Caco-2 (cell line): ENCODE measurements around the gene BORCS6. TPM values are rescaled to one million over a fixed set of nuclear protein-coding genes. Genes with fewer than 3 reads are reported as not detected.
A peak's percentile ranks its signal among the peaks of the same experiment; 100 is the strongest.

ENCODE experiments used
- BruUV-seq: library from RNA; stranded (reverse); fragments of 400-500 nt; replicated peaks from 2 replicates; lab custom pipeline; 2021; lab: Mats Ljungman, UMichigan
- CTCF ChIA-PET: fragments of 300-600 bp; sonication (Branson Sonifier 250); formaldehyde crosslinking; loops from one replicate; lab custom pipeline; 2022; ENCODE audit warnings: antibody characterized with exemption; lab: Charles Lee
- POLR2A ChIA-PET: fragments of 300-600 bp; sonication (Branson Sonifier 250); formaldehyde crosslinking; loops from one replicate; lab custom pipeline; 2022; ENCODE audit warnings: antibody characterized with exemption; lab: Charles Lee
- DNase-seq, 2 experiments: peaks; one replicate each; pipeline versions ENCODE4 v3.0.0 to v3.0.0-alpha.2; 2020 to 2022
- H3K27me3 ChIP-seq: replicated peaks from 2 replicates; pipeline ENCODE4 v1.6.0; 2011; ENCODE audit warnings: low read length; ENCODE audit not compliant: control insufficient read depth, insufficient read depth
- H3K36me3 ChIP-seq: 2 replicates; pipeline ENCODE4 v1.5.1; 2011; ENCODE audit warnings: low read length; ENCODE audit not compliant: control insufficient read depth, insufficient read depth
- H3K4me1 ChIP-seq: fragments of 250-450 bp; sonication (Bioruptor Pico); 2 replicates; pipeline ENCODE4 v1.5.1; 2020; ENCODE audit warnings: mild to moderate bottlenecking
- H3K4me3 ChIP-seq: 2 replicates; pipeline ENCODE4 v1.5.1; 2011; ENCODE audit warnings: low read depth, mild to moderate bottlenecking, control low read depth, low read length
- H3K9me3 ChIP-seq: fragments of 250-450 bp; sonication (Bioruptor Pico); 2 replicates; pipeline ENCODE4 v1.5.1; 2020; ENCODE audit warnings: mild to moderate bottlenecking, moderate library complexity
- H3K27ac Mint-ChIP-seq: one replicate; pipeline ENCODE4 v1.8.0; 2022; ENCODE audit warnings: mixed read lengths; ENCODE audit not compliant: unreplicated experiment
- H3K27me3 Mint-ChIP-seq: one replicate; pipeline ENCODE4 v1.8.0; 2022; ENCODE audit warnings: mixed read lengths; ENCODE audit not compliant: insufficient read depth, unreplicated experiment
- H3K36me3 Mint-ChIP-seq: one replicate; pipeline ENCODE4 v1.8.0; 2022; ENCODE audit warnings: mild to moderate bottlenecking, mixed read lengths; ENCODE audit not compliant: insufficient read depth, unreplicated experiment
- H3K4me1 Mint-ChIP-seq: one replicate; pipeline ENCODE4 v1.8.0; 2022; ENCODE audit warnings: low read depth, mixed read lengths; ENCODE audit not compliant: unreplicated experiment
- H3K4me3 Mint-ChIP-seq: one replicate; pipeline ENCODE4 v1.8.0; 2022; ENCODE audit warnings: mild to moderate bottlenecking, moderate library complexity, mixed read lengths; ENCODE audit not compliant: unreplicated experiment
- H3K9me3 Mint-ChIP-seq: one replicate; pipeline ENCODE4 v1.8.0; 2022; ENCODE audit warnings: mixed read lengths; ENCODE audit not compliant: unreplicated experiment
- intact Hi-C: fragments of 100-400 bp; cut with micrococcal nuclease; formaldehyde crosslinking; loops from one replicate; pipeline ENCODE4 v1.10.0; 2022; ENCODE audit not compliant: unreplicated experiment
- total RNA-seq: library from RNA; stranded (reverse); gene quantifications from 2 replicates; pipeline ENCODE4 v1.2.3, GENCODE V29; 2022
- TF ChIP-seq, protein P1 (sequence below), 2 experiments: fragments of 200-600 bp in 1 of 2; IDR thresholded peaks; 1 replicate in 1 of 2; 2 replicates in 1 of 2; pipeline versions ENCODE4 v1.5.1 to v1.8.0; 2011 to 2022; ENCODE audit warnings: antibody characterized with exemption in 1 of 2, control low read depth in 1 of 2, inconsistent platforms in 1 of 2, low read depth in 1 of 2, low read length in 1 of 2, mild to moderate bottlenecking in 1 of 2, moderate library complexity in 1 of 2; ENCODE audit not compliant: insufficient read depth in 1 of 2, severe bottlenecking in 1 of 2, unreplicated experiment in 1 of 2

BORCS6 gene
- total RNA-seq, 1 experiment from 2014 or later = 4.7 TPM

DNA sequence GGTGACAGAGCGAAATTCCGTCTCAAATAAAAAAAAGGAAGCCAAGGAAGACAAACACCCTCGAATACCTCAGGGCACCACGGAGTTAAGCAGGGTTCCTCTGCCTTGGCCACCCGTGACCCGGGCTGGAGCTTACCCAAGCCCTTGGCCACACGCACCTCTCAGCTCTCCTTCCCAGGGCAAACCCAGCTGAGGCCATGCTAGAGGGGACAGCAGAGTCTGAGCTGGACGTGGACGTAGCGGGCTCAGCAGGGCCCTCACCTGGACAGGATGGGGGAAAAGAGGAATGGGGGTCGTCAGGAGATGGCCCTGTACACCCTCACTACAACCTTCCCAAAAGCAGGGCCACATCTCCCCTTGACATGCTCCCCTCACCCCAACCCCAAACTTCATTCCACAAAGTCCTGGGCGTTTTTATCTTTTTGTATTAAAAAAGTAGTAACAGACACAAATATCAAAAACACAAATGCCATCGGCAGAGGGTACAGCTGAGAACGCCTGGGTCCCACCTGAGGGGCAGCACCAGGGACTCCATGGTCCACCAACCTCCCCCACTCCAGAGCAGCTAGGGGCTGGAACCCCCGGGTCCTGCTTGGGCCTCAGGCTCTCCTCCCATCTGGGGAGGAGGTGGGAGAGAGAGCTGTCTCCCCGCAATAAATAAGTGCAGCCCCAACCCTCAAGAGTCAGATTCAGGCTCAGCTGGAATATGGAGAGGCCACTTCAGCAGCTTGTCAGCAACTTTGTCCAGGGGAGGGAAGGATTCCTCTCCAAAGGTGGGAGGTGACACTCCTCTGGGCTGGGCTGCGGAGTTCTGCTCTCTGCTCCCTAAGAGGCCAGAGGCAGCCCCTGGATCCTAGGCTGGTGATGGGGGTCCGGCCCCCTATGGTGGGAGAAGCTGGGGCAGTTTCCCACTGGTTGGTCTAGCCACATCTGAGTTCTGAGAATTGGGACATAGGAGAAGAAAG lies 49.6 kb downstream of the BORCS6 start:
- DNase-seq = no peak
- Histone ChIP-seq H3K4me1 (peaks cover 4% of the 10 kb centered on the region; the same call in 1 of the 2 replicates), H3K27me3 (no peaks in the 10 kb centered on the region), H3K9me3 (no peaks in the 10 kb centered on the region), H3K36me3 (no peaks in the 10 kb centered on the region), H3K4me3 (no peak overlapping the region)
- ChIA-PET POLR2A (interaction anchor here (0.6 kb wide), 1 partner anchor 33 kb away, joined by 3 read pairs; no protein-coding TSS in a partner anchor), CTCF (interaction anchor here (1.4 kb wide), 1 partner anchor 12 kb away, joined by 3 read pairs; the partner anchor contains the start of gene PER1)
- intact Hi-C loops = no loop called here
- no peaks in the 10 kb centered on the region for H3K4me1 Mint-ChIP-seq
- TF ChIP-seq, protein P1, sequence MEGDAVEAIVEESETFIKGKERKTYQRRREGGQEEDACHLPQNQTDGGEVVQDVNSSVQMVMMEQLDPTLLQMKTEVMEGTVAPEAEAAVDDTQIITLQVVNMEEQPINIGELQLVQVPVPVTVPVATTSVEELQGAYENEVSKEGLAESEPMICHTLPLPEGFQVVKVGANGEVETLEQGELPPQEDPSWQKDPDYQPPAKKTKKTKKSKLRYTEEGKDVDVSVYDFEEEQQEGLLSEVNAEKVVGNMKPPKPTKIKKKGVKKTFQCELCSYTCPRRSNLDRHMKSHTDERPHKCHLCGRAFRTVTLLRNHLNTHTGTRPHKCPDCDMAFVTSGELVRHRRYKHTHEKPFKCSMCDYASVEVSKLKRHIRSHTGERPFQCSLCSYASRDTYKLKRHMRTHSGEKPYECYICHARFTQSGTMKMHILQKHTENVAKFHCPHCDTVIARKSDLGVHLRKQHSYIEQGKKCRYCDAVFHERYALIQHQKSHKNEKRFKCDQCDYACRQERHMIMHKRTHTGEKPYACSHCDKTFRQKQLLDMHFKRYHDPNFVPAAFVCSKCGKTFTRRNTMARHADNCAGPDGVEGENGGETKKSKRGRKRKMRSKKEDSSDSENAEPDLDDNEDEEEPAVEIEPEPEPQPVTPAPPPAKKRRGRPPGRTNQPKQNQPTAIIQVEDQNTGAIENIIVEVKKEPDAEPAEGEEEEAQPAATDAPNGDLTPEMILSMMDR (IDR thresholded peaks at IDR 0.05; ENCODE audit: insufficient read depth in 1 of 2, low read depth in 1 of 2, low read length in 1 of 2, severe bottlenecking in 1 of 2, unreplicated experiment in 1 of 2) = no peak
- no TSS peak for BruUV-seq
- H3K27ac Mint-ChIP-seq = no peak overlapping the region
- H3K36me3 Mint-ChIP-seq = peaks cover 18% of the 10 kb centered on the region
- no peaks in the 10 kb centered on the region for H3K9me3 Mint-ChIP-seq
- H3K27me3 Mint-ChIP-seq = no peaks in the 10 kb centered on the region
- no peak overlapping the region for H3K4me3 Mint-ChIP-seq

DNA sequence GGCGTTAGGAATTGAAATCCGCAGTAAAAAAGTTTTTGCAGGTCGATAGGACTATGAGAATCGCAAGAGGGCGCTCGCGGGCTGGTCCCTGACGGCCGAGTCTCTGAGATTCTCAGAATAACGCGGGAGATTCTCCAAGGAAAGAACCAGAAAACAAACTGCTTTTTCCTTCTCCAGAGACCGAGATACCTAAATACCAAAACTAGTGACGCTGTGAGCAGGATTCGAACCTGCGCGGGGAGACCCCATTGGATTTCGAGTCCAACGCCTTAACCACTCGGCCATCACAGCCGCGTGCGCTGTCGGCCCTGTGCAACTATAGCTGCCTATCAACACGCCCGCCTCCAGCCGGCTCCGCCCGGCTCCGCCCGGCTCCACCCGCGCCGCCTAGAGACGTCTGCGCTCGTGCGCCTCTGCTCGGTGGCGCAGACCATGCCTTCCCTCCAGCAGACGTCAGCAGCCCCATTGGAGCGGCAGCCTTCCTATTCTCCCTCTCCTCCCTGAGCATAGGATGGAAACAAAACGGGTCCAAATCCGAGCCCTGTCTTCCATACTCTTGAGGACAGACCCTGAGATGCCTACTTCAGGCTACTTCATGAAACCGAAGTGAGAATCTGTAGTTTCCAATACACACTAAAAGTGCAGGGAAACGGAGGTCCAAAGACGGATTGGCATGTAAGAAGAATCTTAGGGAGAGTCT lies 51.2 kb downstream of the BORCS6 start:
- Mint-ChIP-seq H3K4me3 (no peak overlapping the region), H3K27me3 (no peaks in the 10 kb centered on the region), H3K9me3 (no peaks in the 10 kb centered on the region), H3K27ac (no peak overlapping the region), H3K36me3 (peaks cover 16% of the 10 kb centered on the region), H3K4me1 (no peaks in the 10 kb centered on the region)
- TF ChIP-seq, protein P1 (IDR thresholded peaks at IDR 0.05; ENCODE audit: insufficient read depth in 1 of 2, low read depth in 1 of 2, low read length in 1 of 2, severe bottlenecking in 1 of 2, unreplicated experiment in 1 of 2) = peak; percentile 65 to 73
- intact Hi-C loops = loop anchor here (1.0 to 2.0 kb wide), 2 partner anchors 14 to 17 kb away; partner anchors contain the start of gene HES7
- ChIA-PET CTCF (interaction anchor here (1.3 to 1.4 kb wide), 3 partner anchors 12 to 18 kb away, joined by 3 to 4 read pairs (median 3); partner anchors contain the start of gene PER1), POLR2A (no interaction called here)
- Histone ChIP-seq H3K36me3 (no peaks in the 10 kb centered on the region), H3K27me3 (no peaks in the 10 kb centered on the region), H3K9me3 (no peaks in the 10 kb centered on the region), H3K4me3 (peak overlapping the region; percentile 45), H3K4me1 (peaks cover 4% of the 10 kb centered on the region; the same call in 1 of the 2 replicates)
- BruUV-seq = TSS peak; percentile 80
- peak; percentile 92 to 93 for DNase-seq

DNA sequence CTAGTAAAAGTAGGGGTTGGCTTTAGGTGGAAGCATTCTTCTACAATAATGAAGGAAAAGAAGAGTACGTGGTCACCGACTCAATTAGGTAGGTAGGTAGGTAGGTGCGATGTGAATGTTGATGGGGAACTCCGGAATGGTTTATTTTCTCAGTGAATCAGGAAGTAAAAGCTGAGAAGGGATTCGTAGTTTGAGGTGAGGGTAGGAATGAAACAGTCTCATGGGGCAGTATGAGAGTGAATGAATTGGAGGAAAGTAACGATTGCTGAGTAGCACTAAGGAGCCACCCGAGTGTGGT lies 51.7 kb downstream of the BORCS6 start:
- Histone ChIP-seq H3K4me1 (peaks cover 4% of the 10 kb centered on the region; the same call in 1 of the 2 replicates), H3K9me3 (no peaks in the 10 kb centered on the region), H3K36me3 (no peaks in the 10 kb centered on the region), H3K4me3 (peak overlapping the region; percentile 38), H3K27me3 (no peaks in the 10 kb centered on the region)
- intact Hi-C loops = loop anchor here (1.0 to 2.0 kb wide), 2 partner anchors 14 to 18 kb away; partner anchors contain the start of gene HES7
- H3K36me3 Mint-ChIP-seq = peaks cover 12% of the 10 kb centered on the region
- H3K9me3 Mint-ChIP-seq = no peaks in the 10 kb centered on the region
- no peak for DNase-seq
- no peak overlapping the region for H3K27ac Mint-ChIP-seq
- H3K4me1 Mint-ChIP-seq = no peaks in the 10 kb centered on the region
- no peaks in the 10 kb centered on the region for H3K27me3 Mint-ChIP-seq
- H3K4me3 Mint-ChIP-seq = no peak overlapping the region
- no TSS peak for BruUV-seq
- ChIA-PET CTCF (interaction anchor here (0.6 to 1.3 kb wide), 3 partner anchors 12 to 246 kb away, joined by 3 to 4 read pairs (median 3); no protein-coding TSS in a partner anchor), POLR2A (no interaction called here)
- TF ChIP-seq, protein P1 (IDR thresholded peaks at IDR 0.05; ENCODE audit: insufficient read depth in 1 of 2, low read depth in 1 of 2, low read length in 1 of 2, severe bottlenecking in 1 of 2, unreplicated experiment in 1 of 2) = no peak
